Smooth muscle cell (in vitro differentiated cells): ENCODE data around the gene POLR1A. TPM values are rescaled to one million over a fixed set of nuclear protein-coding genes. Genes with fewer than 3 reads are reported as not detected.

Experiments
- DNase-seq: peaks from one replicate; lab custom pipeline; 2025; ENCODE audit not compliant: unreplicated experiment; lab: John Stamatoyannopoulos, UW
- H2AFZ ChIP-seq: fragments of 200-600 bp; sonication (generic); 2 replicates; pipeline ENCODE4 v1.6.0; 2016; ENCODE audit warnings: antibody characterized with exemption, low read depth, mild to moderate bottlenecking
- H3F3A ChIP-seq: fragments of 200-600 bp; sonication (generic); 2 replicates; pipeline ENCODE4 v1.6.0; 2017; ENCODE audit warnings: antibody characterized with exemption, low read depth
- H3K27ac ChIP-seq: fragments of 200-600 bp; sonication (generic); 2 replicates; pipeline ENCODE4 v1.5.1; 2016; ENCODE audit warnings: low read depth, mild to moderate bottlenecking
- H3K27me3 ChIP-seq: fragments of 200-600 bp; sonication (generic); 2 replicates; pipeline ENCODE4 v1.6.1; 2016; ENCODE audit warnings: low read depth, mild to moderate bottlenecking
- H3K36me3 ChIP-seq: fragments of 200-600 bp; sonication (generic); 2 replicates; pipeline ENCODE4 v1.5.1; 2016; ENCODE audit warnings: low read depth
- H3K4me1 ChIP-seq: fragments of 200-600 bp; sonication (generic); 2 replicates; pipeline ENCODE4 v1.5.1; 2016; ENCODE audit warnings: low read depth
- H3K4me2 ChIP-seq: fragments of 200-600 bp; sonication (generic); 2 replicates; pipeline ENCODE4 v1.6.0; 2016; ENCODE audit warnings: mild to moderate bottlenecking
- H3K4me3 ChIP-seq: fragments of 200-600 bp; sonication (generic); 2 replicates; pipeline ENCODE4 v1.5.1; 2016; ENCODE audit warnings: mild to moderate bottlenecking
- H3K79me2 ChIP-seq: fragments of 200-600 bp; sonication (generic); 2 replicates; pipeline ENCODE4 v1.6.0; 2016; ENCODE audit warnings: low read depth, mild to moderate bottlenecking
- H3K9ac ChIP-seq: fragments of 200-600 bp; sonication (generic); 2 replicates; pipeline ENCODE4 v1.6.0; 2016; ENCODE audit warnings: low read depth
- H3K9me3 ChIP-seq: fragments of 200-600 bp; sonication (generic); replicated peaks from 2 replicates; pipeline ENCODE4 v1.5.1; 2016; ENCODE audit warnings: low read depth
- H4K20me1 ChIP-seq: fragments of 200-600 bp; sonication (generic); 2 replicates; pipeline ENCODE4 v1.6.0; 2016; ENCODE audit warnings: low read depth
- WGBS: methylation state at CpG from one replicate; pipeline ENCODE4 v1.1.7; 2016; ENCODE audit warnings: low lambda C conversion rate; 5-methylcytosine and 5-hydroxymethylcytosine counted together
- polyA plus RNA-seq: library from polyadenylated mRNA; unstranded; fragments of >200 nt; fragmentation: Nextera tagmentation; extraction: Ambion mirVana; gene quantifications from 2 replicates; pipeline ENCODE4 v1.2.1, GENCODE V29; 2016
- total RNA-seq: library from RNA; depleted of rRNA; stranded (reverse); fragments of >200 nt; gene quantifications from 2 replicates; pipeline ENCODE4 v1.2.3, GENCODE V29; 2014
- TF ChIP-seq, protein P1 (sequence below): fragments of 200-600 bp; sonication (generic); IDR thresholded peaks from 2 replicates; pipeline ENCODE4 v1.5.1; 2017; ENCODE audit warnings: borderline replicate concordance, mild to moderate bottlenecking, antibody characterized with exemption; ENCODE audit not compliant: insufficient read depth, poor library complexity, severe bottlenecking

The POLR1A gene
- total and polyA plus RNA-seq, 2 experiments from 2014 or later: 4.9 to 20.8 TPM

DNA sequence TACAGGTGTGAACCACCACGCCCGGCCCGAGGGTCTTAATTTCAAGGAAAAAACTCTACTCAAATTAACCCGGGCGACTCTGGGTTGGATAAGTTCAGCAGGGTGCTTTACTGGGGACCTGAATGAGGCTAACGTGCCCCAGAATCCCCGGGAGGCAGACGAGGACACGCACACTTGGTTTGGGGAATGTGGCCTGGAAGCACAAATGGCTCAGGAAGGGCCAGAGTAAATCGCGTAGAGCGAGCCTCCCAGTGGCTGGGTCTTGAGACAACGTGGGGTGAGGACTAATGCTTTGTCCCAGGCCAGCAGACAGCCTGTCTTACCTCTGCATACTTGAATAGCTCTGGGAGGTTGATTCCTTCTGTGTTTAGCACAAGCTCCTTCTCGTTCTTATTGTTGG is 75.8 kb downstream of the POLR1A start:
- Histone ChIP-seq H2AFZ (no peak overlapping the region), H3F3A (no peaks in the 10 kb centered on the region), H3K27me3 (no peaks in the 10 kb centered on the region), H3K9me3 (no peaks in the 10 kb centered on the region), H3K79me2 (no peaks in the 10 kb centered on the region), H3K9ac (no peak overlapping the region), H3K4me2 (no peak overlapping the region), H3K27ac (no peak overlapping the region), H3K4me3 (no peak overlapping the region), H3K4me1 (no peaks in the 10 kb centered on the region), H4K20me1 (no peaks in the 10 kb centered on the region), H3K36me3 (no peaks in the 10 kb centered on the region)
- TF ChIP-seq, protein P1, sequence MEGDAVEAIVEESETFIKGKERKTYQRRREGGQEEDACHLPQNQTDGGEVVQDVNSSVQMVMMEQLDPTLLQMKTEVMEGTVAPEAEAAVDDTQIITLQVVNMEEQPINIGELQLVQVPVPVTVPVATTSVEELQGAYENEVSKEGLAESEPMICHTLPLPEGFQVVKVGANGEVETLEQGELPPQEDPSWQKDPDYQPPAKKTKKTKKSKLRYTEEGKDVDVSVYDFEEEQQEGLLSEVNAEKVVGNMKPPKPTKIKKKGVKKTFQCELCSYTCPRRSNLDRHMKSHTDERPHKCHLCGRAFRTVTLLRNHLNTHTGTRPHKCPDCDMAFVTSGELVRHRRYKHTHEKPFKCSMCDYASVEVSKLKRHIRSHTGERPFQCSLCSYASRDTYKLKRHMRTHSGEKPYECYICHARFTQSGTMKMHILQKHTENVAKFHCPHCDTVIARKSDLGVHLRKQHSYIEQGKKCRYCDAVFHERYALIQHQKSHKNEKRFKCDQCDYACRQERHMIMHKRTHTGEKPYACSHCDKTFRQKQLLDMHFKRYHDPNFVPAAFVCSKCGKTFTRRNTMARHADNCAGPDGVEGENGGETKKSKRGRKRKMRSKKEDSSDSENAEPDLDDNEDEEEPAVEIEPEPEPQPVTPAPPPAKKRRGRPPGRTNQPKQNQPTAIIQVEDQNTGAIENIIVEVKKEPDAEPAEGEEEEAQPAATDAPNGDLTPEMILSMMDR: no peak
- WGBS: 95% methylated on average over 14 of the region's 14 CpGs
- no peak for DNase-seq

GRCh38 chr2:86028766-86029381 is 76.8 kb downstream of the POLR1A start:
- Histone ChIP-seq H3K4me1 (no peaks in the 10 kb centered on the region), H3K4me2 (no peak overlapping the region), H3K9ac (no peak overlapping the region), H3K9me3 (no peaks in the 10 kb centered on the region), H3F3A (no peaks in the 10 kb centered on the region), H4K20me1 (no peaks in the 10 kb centered on the region), H3K36me3 (no peaks in the 10 kb centered on the region), H3K79me2 (no peaks in the 10 kb centered on the region), H2AFZ (no peak overlapping the region), H3K27ac (no peak overlapping the region), H3K27me3 (no peaks in the 10 kb centered on the region), H3K4me3 (no peak overlapping the region)
- WGBS: 96% methylated on average over 13 of the region's 13 CpGs
- TF ChIP-seq, protein P1: no peak
- no peak for DNase-seq

- H4K20me1 ChIP-seq: no peaks in the 10 kb centered on the region
- H3K4me3 ChIP-seq: no peak overlapping the region
- H3K27me3 ChIP-seq: no peaks in the 10 kb centered on the region
- no peaks in the 10 kb centered on the region for H3K79me2 ChIP-seq
- TF ChIP-seq, protein P1: no peak
- WGBS: 97% methylated on average over 33 of the region's 33 CpGs
- H3K4me2 ChIP-seq: no peak overlapping the region
- H3F3A ChIP-seq: no peaks in the 10 kb centered on the region
- no peaks in the 10 kb centered on the region for H3K9me3 ChIP-seq
- H2AFZ ChIP-seq: no peak overlapping the region
- H3K36me3 ChIP-seq: no peaks in the 10 kb centered on the region
- no peak overlapping the region for H3K9ac ChIP-seq
- no peaks in the 10 kb centered on the region for H3K4me1 ChIP-seq
- H3K27ac ChIP-seq: no peak overlapping the region
- DNase-seq: no peak
Measured at GRCh38 chr2:86027922-86028765, 77.5 kb downstream of the POLR1A start.
